Lung microvascular endothelial cell (primary cell): ENCODE results near the gene ZNF777. TPM values are rescaled to one million over a fixed set of nuclear protein-coding genes. Genes with fewer than 3 reads are reported as not detected.
"Not testable (repeated sequence)": the region's sequence is repeated elsewhere in the genome, so short reads cannot be mapped to it uniquely, and the experiment has no call there.

ENCODE experiments used
- DNase-seq, 2 donors: peaks; one replicate each; pipeline versions ENCODE4 v3.0.0 to v3.0.0-alpha.2; 2010; ENCODE audit warnings: low read depth in 2 of 2
- total RNA-seq: library from RNA; depleted of rRNA; stranded (reverse); fragments of >200 nt; gene quantifications from 2 replicates; pipeline ENCODE4 v1.2.1, GENCODE V29; 2014

The ZNF777 gene
- total RNA-seq, 1 donor from 2014 or later = 2.6 TPM

- DNase-seq = no peak
Observed at GRCh38 chr7:149420006-149420405, 40.9 kb downstream of the ZNF777 start.

- no peak for DNase-seq
Observed at GRCh38 chr7:149415391-149416071, 45.3 kb downstream of the ZNF777 start.

- peak; percentile 58 to 71 for DNase-seq
Observed at GRCh38 chr7:149414745-149415390, 46.0 kb downstream of the ZNF777 start.

DNA sequence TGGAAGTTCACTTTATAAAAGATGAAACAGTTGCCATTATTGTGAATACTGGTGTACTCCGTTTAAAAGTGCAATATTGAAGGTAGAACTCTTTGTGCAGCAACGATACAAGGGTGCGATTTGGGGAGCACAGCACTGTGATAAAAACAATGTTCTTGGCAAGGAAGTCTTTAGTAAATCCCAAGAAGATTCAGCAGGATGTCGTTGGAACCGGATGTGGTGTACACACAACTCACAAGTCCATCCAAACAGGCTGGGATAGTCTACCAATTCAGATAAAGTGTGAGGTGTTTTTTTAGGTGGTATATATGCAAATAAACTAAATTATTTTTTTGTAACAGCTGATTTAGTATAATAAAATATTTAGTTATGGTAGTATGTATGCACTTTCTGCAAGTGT is 46.7 kb downstream of the ZNF777 start:
- DNase-seq = no peak

DNA sequence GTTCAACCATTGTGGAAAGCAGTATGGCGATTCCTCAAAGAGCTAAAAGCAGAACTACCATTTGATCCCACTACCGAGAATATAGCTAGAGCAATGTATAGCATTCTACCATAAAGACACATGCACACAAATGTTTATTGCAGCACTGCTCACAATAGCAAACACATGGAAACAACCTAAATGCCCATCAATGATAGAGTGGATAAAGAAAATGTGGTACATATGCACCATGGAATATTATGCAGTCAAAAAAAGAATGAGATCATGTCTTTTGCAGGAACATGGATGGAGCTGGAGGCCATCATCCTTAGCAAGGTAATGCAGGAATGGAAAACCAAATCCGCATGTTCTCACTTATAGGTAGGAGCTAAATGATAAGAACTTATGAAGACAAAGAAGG is 47.8 kb downstream of the ZNF777 start:
- DNase-seq = not testable (repeated sequence)

GRCh38 chr7:149409895-149410294 is 51.0 kb downstream of the ZNF777 start:
- no peak for DNase-seq

GRCh38 chr7:149404825-149405224 is 56.0 kb downstream of the ZNF777 start:
- no peak for DNase-seq

- no peak for DNase-seq
Observed at GRCh38 chr7:149404396-149404795, 56.5 kb downstream of the ZNF777 start.

GRCh38 chr7:149398195-149398820 is 62.6 kb downstream of the ZNF777 start:
- no peak for DNase-seq

DNA sequence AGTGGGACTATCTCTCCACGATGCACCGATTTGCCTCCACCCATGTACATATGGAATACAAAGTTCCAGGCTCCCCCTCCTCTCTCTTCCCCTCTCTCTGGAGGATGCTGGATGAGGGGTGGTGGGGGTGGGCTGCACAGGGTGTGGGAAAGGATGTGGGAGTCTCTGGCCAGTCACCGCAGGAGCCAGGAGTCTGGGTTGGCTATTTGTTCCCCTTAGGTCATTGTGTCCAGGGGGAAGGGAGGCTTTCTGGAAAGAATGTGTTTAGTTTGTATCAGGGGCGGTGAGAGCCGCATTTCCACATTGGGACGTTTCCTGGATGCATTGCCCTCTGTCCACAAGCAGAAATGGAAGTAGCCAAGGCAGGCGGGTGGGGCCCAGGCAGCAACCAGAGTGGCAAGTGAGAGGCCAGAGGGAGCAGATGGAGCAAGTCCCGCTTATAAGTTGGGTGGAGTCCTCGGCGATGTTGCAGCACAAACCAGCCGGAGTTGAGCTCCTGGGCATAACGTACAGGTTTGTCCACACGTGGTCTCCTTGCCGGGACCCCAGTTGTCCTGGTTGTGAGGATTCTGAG is 63.3 kb downstream of the ZNF777 start:
- no peak for DNase-seq

GRCh38 chr7:149388550-149389335 is 72.1 kb downstream of the ZNF777 start:
- not testable (repeated sequence) for DNase-seq

- DNase-seq = not testable (repeated sequence)
Observed at GRCh38 chr7:149386514-149386913, 74.3 kb downstream of the ZNF777 start.

GRCh38 chr7:149385195-149385950 is 75.5 kb downstream of the ZNF777 start:
- peak in 1 of 2 donors; percentile 3 for DNase-seq

Other genes starting within 250 kb of the ZNF777 start
- 3.4 and 3.5 TPM in 2 replicates for gene ZNF212, start 221.4 kb downstream of the ZNF777 start, total RNA-seq
- 2.4 and 4.8 TPM in 2 replicates for gene ZNF783, start 198.9 kb downstream of the ZNF777 start, total RNA-seq
- gene ZNF746, start 36.7 kb upstream of the ZNF777 start, total RNA-seq = 12.2 and 16.7 TPM in 2 replicates